Loucy (cell line): ENCODE data around the gene PRKAR1A.

ENCODE experiments used
- CTCF ChIP-seq: fragments of 200-600 bp; sonication (generic); conservative IDR thresholded peaks from 2 replicates; pipeline ENCODE4 v1.5.1; 2014; ENCODE audit warnings: mild to moderate bottlenecking, antibody characterized with exemption, low read length
- EZH2phosphoT487 ChIP-seq: fragments of 200-600 bp; IDR thresholded peaks from 2 replicates; pipeline ENCODE4 v1.6.1; 2018; ENCODE audit warnings: antibody characterized with exemption, mild to moderate bottlenecking, moderate library complexity, borderline replicate concordance

GRCh38 chr17:68539548-68540467 is 27.6 kb downstream of the PRKAR1A start:
- TF ChIP-seq EZH2phosphoT487 (no peak), CTCF (no peak)
